GM12878 (cell line): ENCODE results near the gene SLC12A9. TPM values are rescaled to one million over a fixed set of nuclear protein-coding genes. Genes with fewer than 3 reads are reported as not detected.

Experiments used
- ATAC-seq: fragments of 200-7000 bp; cut with Tn5 transposase; 3 replicates; pipeline ENCODE4 v1.9.1; 2020; ENCODE audit warnings: mild to moderate bottlenecking, moderate library complexity
- BruUV-seq: library from RNA; stranded (reverse); fragments of 400-500 nt; replicated peaks from 2 replicates; lab custom pipeline; 2021; lab: Mats Ljungman, UMichigan
- CTCF ChIA-PET: fragments of 300-600 bp; sonication (Branson Sonifier 250); formaldehyde crosslinking; extraction: SDS; loops from one replicate; lab custom pipeline; 2021; ENCODE audit warnings: inconsistent platforms; lab: Yijun Ruan, JAX
- POLR2A ChIA-PET: fragments of 350-600 bp; formaldehyde crosslinking; extraction: SDS; loops from one replicate; lab custom pipeline; 2021; ENCODE audit warnings: inconsistent platforms; lab: Charles Lee
- RAD21 ChIA-PET: fragments of 300-600 bp; sonication (Branson Sonifier 250); formaldehyde crosslinking; loops from one replicate; lab custom pipeline; 2023; ENCODE audit warnings: antibody characterized with exemption; ENCODE audit not compliant: unreplicated experiment; lab: Charles Lee
- SMC1A ChIA-PET: fragments of 300-600 bp; sonication (Branson Sonifier 250); formaldehyde crosslinking; loops from one replicate; lab custom pipeline; 2023; ENCODE audit not compliant: unreplicated experiment, uncharacterized antibody; lab: Charles Lee
- DNase-seq: peaks from one replicate; pipeline ENCODE4 v3.0.0-alpha.2; 2011; ENCODE audit warnings: low read depth, low spot score
- FAIRE-seq: peaks from 3 replicates; lab custom pipeline; 2011; peaks lifted over from hg19 to GRCh38; lab: Jason Lieb, UNC
- H2AFZ ChIP-seq: 2 replicates; pipeline ENCODE4 v1.6.0; 2011; ENCODE audit warnings: low read depth, low read length, control low read depth; ENCODE audit not compliant: control insufficient read depth
- H3K27ac ChIP-seq: 2 replicates; pipeline ENCODE4 v1.5.1; 2011; ENCODE audit warnings: control low read depth; ENCODE audit not compliant: control insufficient read depth, insufficient read depth
- H3K27me3 ChIP-seq, 2 experiments: replicated peaks in 1 of 2; 2 replicates each; pipeline versions ENCODE4 v1.6.0 to v1.6.1; 2011; ENCODE audit warnings: low read length in 1 of 2; ENCODE audit not compliant: control insufficient read depth in 2 of 2, insufficient read depth in 2 of 2
- H3K36me3 ChIP-seq, 2 experiments: 2 replicates each; pipeline ENCODE4 v1.5.1; 2011; ENCODE audit warnings: low read length in 1 of 2; ENCODE audit not compliant: control insufficient read depth in 2 of 2, insufficient read depth in 2 of 2
- H3K4me1 ChIP-seq: 2 replicates; pipeline ENCODE4 v1.6.1; 2011; ENCODE audit warnings: mild to moderate bottlenecking, low read length, moderate library complexity, mixed read lengths; ENCODE audit not compliant: control insufficient read depth, insufficient read depth
- H3K4me2 ChIP-seq: 2 replicates; pipeline ENCODE4 v1.6.0; 2011; ENCODE audit warnings: control low read depth; ENCODE audit not compliant: control insufficient read depth, insufficient read depth
- H3K4me3 ChIP-seq: fragments of 200-600 bp; sonication (generic); 2 replicates; pipeline ENCODE4 v1.5.1; 2016
- H3K79me2 ChIP-seq: 2 replicates; pipeline ENCODE4 v1.6.0; 2011; ENCODE audit warnings: low read length; ENCODE audit not compliant: control insufficient read depth, insufficient read depth
- H3K9ac ChIP-seq: 2 replicates; pipeline ENCODE4 v1.8.0; 2011; ENCODE audit warnings: low read length, control low read depth, mixed read lengths; ENCODE audit not compliant: control insufficient read depth, insufficient read depth
- H3K9me3 ChIP-seq: replicated peaks from 3 replicates; pipeline ENCODE4 v1.5.1; 2011; ENCODE audit warnings: mild to moderate bottlenecking, low read length; ENCODE audit not compliant: control insufficient read depth, insufficient read depth
- H4K20me1 ChIP-seq: 2 replicates; pipeline ENCODE4 v1.6.0; 2011; ENCODE audit not compliant: control insufficient read depth, insufficient read depth
- EGR1 ChIP-seq, 2 experiments: IDR thresholded peaks; 1 replicate in 1 of 2; 2 replicates in 1 of 2; pipeline ENCODE4 v1.6.1; 2011 to 2012; ENCODE audit warnings: low read depth in 2 of 2, low read length in 2 of 2, borderline replicate concordance in 1 of 2, mild to moderate bottlenecking in 1 of 2, moderate library complexity in 1 of 2
- IRF4 ChIP-seq: IDR thresholded peaks from 2 replicates; pipeline ENCODE4 v1.6.1; 2011; ENCODE audit warnings: low read depth, low read length
- JUND ChIP-seq: IDR thresholded peaks from 2 replicates; pipeline ENCODE4 v1.6.1; 2012; ENCODE audit warnings: low read depth, mild to moderate bottlenecking, low read length, improper control_type of control experiment, moderate library complexity
- KAT2A ChIP-seq: conservative IDR thresholded peaks from 2 replicates; pipeline ENCODE4 v1.6.1; 2011; ENCODE audit warnings: low read depth, low read length; ENCODE audit not compliant: control insufficient read depth
- MEF2A ChIP-seq: IDR thresholded peaks from 2 replicates; pipeline ENCODE4 v1.6.1; 2011; ENCODE audit warnings: low read depth, mild to moderate bottlenecking, low read length, moderate library complexity; ENCODE audit not compliant: insufficient read depth
- POLR2AphosphoS2 ChIP-seq: IDR thresholded peaks from 2 replicates; pipeline ENCODE4 v1.6.1; 2011; ENCODE audit warnings: low read depth, mild to moderate bottlenecking, low read length, improper control_type of control experiment, moderate library complexity
- RFX5 ChIP-seq: IDR thresholded peaks from 2 replicates; pipeline ENCODE4 v1.6.1; 2011; ENCODE audit warnings: low read depth, low read length, improper control_type of control experiment
- RUNX3 ChIP-seq: IDR thresholded peaks from 2 replicates; pipeline ENCODE4 v1.6.1; 2012; ENCODE audit warnings: low read length, inconsistent platforms
- SPI1 ChIP-seq: IDR thresholded peaks from 2 replicates; pipeline ENCODE4 v1.6.1; 2011; ENCODE audit warnings: low read depth, mild to moderate bottlenecking, low read length, moderate library complexity, borderline replicate concordance; ENCODE audit not compliant: insufficient read depth
- SREBF1 ChIP-seq: IDR thresholded peaks from 2 replicates; pipeline ENCODE4 v1.6.1; 2012; ENCODE audit warnings: mild to moderate bottlenecking, low read length
- TCF12 ChIP-seq: IDR thresholded peaks from 2 replicates; pipeline ENCODE4 v1.6.1; 2011; ENCODE audit warnings: low read depth, mild to moderate bottlenecking, low read length
- WGBS: methylation state at CpG from one replicate; pipeline ENCODE4 v1.1.6; 2016; ENCODE audit warnings: low lambda C conversion rate; ENCODE audit not compliant: insufficient replicate concordance, insufficient coverage; ENCODE audit errors: missing lambda C conversion rate; 5-methylcytosine and 5-hydroxymethylcytosine counted together
- in situ Hi-C: fragments of 300-500 bp; cut with MboI; formaldehyde crosslinking; loops from 9 replicates; pipeline ENCODE4 v1.14.3; 2018; ENCODE audit warnings: mixed read lengths
- intact Hi-C: fragments of 100-400 bp; cut with micrococcal nuclease; formaldehyde crosslinking; loops from one replicate; pipeline ENCODE4 v1.14.2; 2022; ENCODE audit not compliant: unreplicated experiment
- polyA plus RNA-seq, 11 experiments: library from polyadenylated mRNA; depleted of rRNA in 4 of 11; unstranded in 6 of 11; stranded (reverse) in 5 of 11; fragments of >200 nt; fragmentation: Nextera tagmentation in 4 of 11; fragmentation: Illumina TruSeq in 1 of 11; extraction: Ambion mirVana in 4 of 11; extraction: Trizol in 1 of 11; gene quantifications; 1 replicate in 1 of 11; 2 replicates in 10 of 11; pipeline versions ENCODE4 v1.2.1 to v1.2.3, GENCODE V29; 2011 to 2016; ENCODE audit warnings: inconsistent platforms in 2 of 11, missing spikeins in 2 of 11, low read depth in 1 of 11
- total RNA-seq, 4 experiments: library from RNA; depleted of rRNA in 3 of 4; stranded (reverse); fragments of >200 nt in 3 of 4; fragmentation: Illumina TruSeq in 1 of 4; extraction: Trizol in 1 of 4; gene quantifications; 2 replicates each; pipeline versions ENCODE4 v1.2.1 to v1.2.3, GENCODE V29; 2013 to 2021
- TF ChIP-seq, protein P1 (sequence below): fragments of 450-650 bp; IDR thresholded peaks from 2 replicates; pipeline ENCODE4 v1.6.1; 2017; ENCODE audit warnings: mild to moderate bottlenecking
- TF ChIP-seq, protein P2 (sequence below): IDR thresholded peaks from 2 replicates; pipeline ENCODE4 v1.6.1; 2011; ENCODE audit warnings: mild to moderate bottlenecking, low read depth, low read length, moderate library complexity; ENCODE audit not compliant: insufficient replicate concordance
- TF ChIP-seq, protein P3 (sequence below): fragments of 450-650 bp; formaldehyde crosslinking; IDR thresholded peaks from 2 replicates; pipeline ENCODE4 v1.5.0; 2022; ENCODE audit warnings: mild to moderate bottlenecking, missing genetic modification characterization

The SLC12A9 gene
- total and polyA plus RNA-seq, 10 of the 15 experiments (the other 5 are each of a cell fraction or from before 2014, with no cell fraction given) = 0.24 to 18.5 (median 9.4) TPM

DNA sequence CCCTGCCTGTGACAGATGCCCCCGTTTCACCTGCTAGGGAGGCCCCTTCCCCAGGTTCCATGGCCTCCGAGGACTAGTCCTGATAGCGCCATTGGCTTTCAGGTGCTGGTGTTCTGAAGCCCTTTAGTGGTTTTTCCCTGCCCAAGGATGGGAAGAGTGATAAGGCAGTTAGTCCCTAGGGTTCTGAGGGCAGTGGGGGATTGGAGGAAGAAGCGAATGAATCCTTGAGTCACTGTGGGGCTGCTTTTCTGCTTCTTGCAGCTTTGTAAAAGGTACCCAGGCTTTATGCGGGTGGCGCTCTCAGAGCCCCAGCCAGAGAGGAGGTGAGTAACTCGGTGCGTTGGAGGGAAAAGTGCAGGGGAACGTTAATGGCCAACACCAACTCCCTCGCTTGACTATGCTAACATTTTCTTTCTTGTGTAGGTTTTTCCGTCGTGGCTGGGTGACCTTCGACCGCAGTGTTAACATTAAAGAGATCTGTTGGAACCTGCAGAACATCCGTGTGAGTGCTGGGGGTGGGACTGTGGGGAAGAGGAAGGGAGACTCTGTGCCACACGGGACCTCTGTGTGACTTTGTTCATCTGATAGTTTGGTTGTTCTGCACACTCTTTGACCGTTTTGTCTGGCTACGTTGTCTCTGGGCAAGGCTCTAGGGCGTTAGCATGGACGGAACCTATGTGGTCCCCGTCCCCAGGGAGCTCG is 33.1 kb downstream of the SLC12A9 start:
- H3K9me3 ChIP-seq = no peaks in the 10 kb centered on the region
- peaks cover 23% of the 10 kb centered on the region for H3K4me1 ChIP-seq
- no peaks in the 10 kb centered on the region; the same call in 1 of the 2 replicates for H4K20me1 ChIP-seq
- ATAC-seq (no peak), DNase-seq (no peak), FAIRE-seq (no peak)
- POLR2A ChIA-PET = interaction anchor here (0.5 to 6.7 kb wide), 2 partner anchors 10 to 14 kb away, joined by 6 to 131 read pairs; partner anchors contain the start of gene SRRT
- H3K27ac ChIP-seq = no peak overlapping the region
- BruUV-seq = no TSS peak
- 94% methylated on average over 22 of the region's 22 CpGs for WGBS
- peaks cover 35 to 60% of the 10 kb centered on the region in 2 experiments for H3K36me3 ChIP-seq
- H3K4me2 ChIP-seq = no peak overlapping the region; the same call in 1 of the 2 replicates
- RAD21 ChIA-PET = no interaction called here
- SMC1A ChIA-PET = interaction anchor here (4.4 kb wide), 1 partner anchor 8 kb away, joined by 33 read pairs; no protein-coding TSS in a partner anchor
- in situ Hi-C loops = no loop called here
- H3K27me3 ChIP-seq = no peaks in the 10 kb centered on the region
- no peak overlapping the region for H3K9ac ChIP-seq
- CTCF ChIA-PET = interaction anchor here (0.8 kb wide), 1 partner anchor 359 kb away, joined by 3 read pairs; no protein-coding TSS in a partner anchor
- no peak overlapping the region for H2AFZ ChIP-seq
- intact Hi-C loops = no loop called here
- no peak overlapping the region for H3K4me3 ChIP-seq
- H3K79me2 ChIP-seq = peaks cover 27% of the 10 kb centered on the region
- TF ChIP-seq POLR2AphosphoS2 (no peak), TCF12 (no peak), SPI1 (no peak), RUNX3 (no peak; the same call in 1 of the 2 replicates), KAT2A (no peak), RFX5 (no peak), JUND (no peak), SREBF1 (no peak), IRF4 (no peak), EGR1 (IDR thresholded peaks at IDR 0.05; ENCODE audit: borderline replicate concordance in 1 of 2, low read depth in 2 of 2, low read length in 2 of 2) (no peak), MEF2A (no peak)
- TF ChIP-seq, protein P1, sequence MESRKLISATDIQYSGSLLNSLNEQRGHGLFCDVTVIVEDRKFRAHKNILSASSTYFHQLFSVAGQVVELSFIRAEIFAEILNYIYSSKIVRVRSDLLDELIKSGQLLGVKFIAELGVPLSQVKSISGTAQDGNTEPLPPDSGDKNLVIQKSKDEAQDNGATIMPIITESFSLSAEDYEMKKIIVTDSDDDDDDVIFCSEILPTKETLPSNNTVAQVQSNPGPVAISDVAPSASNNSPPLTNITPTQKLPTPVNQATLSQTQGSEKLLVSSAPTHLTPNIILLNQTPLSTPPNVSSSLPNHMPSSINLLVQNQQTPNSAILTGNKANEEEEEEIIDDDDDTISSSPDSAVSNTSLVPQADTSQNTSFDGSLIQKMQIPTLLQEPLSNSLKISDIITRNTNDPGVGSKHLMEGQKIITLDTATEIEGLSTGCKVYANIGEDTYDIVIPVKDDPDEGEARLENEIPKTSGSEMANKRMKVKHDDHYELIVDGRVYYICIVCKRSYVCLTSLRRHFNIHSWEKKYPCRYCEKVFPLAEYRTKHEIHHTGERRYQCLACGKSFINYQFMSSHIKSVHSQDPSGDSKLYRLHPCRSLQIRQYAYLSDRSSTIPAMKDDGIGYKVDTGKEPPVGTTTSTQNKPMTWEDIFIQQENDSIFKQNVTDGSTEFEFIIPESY = no peak
- TF ChIP-seq, protein P2, sequence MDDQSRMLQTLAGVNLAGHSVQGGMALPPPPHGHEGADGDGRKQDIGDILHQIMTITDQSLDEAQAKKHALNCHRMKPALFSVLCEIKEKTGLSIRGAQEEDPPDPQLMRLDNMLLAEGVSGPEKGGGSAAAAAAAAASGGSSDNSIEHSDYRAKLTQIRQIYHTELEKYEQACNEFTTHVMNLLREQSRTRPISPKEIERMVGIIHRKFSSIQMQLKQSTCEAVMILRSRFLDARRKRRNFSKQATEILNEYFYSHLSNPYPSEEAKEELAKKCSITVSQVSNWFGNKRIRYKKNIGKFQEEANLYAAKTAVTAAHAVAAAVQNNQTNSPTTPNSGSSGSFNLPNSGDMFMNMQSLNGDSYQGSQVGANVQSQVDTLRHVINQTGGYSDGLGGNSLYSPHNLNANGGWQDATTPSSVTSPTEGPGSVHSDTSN = no peak
- TF ChIP-seq, protein P3, sequence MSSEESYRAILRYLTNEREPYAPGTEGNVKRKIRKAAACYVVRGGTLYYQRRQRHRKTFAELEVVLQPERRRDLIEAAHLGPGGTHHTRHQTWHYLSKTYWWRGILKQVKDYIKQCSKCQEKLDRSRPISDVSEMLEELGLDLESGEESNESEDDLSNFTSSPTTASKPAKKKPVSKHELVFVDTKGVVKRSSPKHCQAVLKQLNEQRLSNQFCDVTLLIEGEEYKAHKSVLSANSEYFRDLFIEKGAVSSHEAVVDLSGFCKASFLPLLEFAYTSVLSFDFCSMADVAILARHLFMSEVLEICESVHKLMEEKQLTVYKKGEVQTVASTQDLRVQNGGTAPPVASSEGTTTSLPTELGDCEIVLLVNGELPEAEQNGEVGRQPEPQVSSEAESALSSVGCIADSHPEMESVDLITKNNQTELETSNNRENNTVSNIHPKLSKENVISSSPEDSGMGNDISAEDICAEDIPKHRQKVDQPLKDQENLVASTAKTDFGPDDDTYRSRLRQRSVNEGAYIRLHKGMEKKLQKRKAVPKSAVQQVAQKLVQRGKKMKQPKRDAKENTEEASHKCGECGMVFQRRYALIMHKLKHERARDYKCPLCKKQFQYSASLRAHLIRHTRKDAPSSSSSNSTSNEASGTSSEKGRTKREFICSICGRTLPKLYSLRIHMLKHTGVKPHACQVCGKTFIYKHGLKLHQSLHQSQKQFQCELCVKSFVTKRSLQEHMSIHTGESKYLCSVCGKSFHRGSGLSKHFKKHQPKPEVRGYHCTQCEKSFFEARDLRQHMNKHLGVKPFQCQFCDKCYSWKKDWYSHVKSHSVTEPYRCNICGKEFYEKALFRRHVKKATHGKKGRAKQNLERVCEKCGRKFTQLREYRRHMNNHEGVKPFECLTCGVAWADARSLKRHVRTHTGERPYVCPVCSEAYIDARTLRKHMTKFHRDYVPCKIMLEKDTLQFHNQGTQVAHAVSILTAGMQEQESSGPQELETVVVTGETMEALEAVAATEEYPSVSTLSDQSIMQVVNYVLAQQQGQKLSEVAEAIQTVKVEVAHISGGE (CRISPR knock-in tag) = no peak
